ENCODE measurements around the gene ACOXL.

The ACOXL gene

GRCh38 chr2:111029181-111029927 is 297.0 kb downstream of the ACOXL start:
- WGBS, 2 experiments, result 72 to 75% methylated on average over 6 to 7 of the region's 7 CpGs
- Histone ChIP-seq H3K4me1 (ENCODE audit: control insufficient read depth, insufficient read depth, low read length) (peaks cover 8% of the 10 kb centered on the region), H3K27me3 (ENCODE audit: control insufficient read depth, insufficient read depth, low read length, poor library complexity, severe bottlenecking) (no peaks in the 10 kb centered on the region), H3K4me3 (ENCODE audit: insufficient read depth, low read depth, low read length) (no peak overlapping the region), H3K9me3 (ENCODE audit: control insufficient read depth, low read length) (peaks cover 2% of the 10 kb centered on the region), H3K36me3 (ENCODE audit: control insufficient read depth, insufficient read depth, low read length) (no peaks in the 10 kb centered on the region), H3K27ac (ENCODE audit: insufficient read depth, low read depth, low read length, poor library complexity, severe bottlenecking) (no peak overlapping the region)

- no peaks in the 10 kb centered on the region for H3K9me3 ChIP-seq (ENCODE audit: control insufficient read depth, low read length)
- H3K27me3 ChIP-seq (ENCODE audit: control insufficient read depth, insufficient read depth, low read length, poor library complexity, severe bottlenecking), result no peaks in the 10 kb centered on the region
These were observed 298.0 kb downstream of the ACOXL start for GRCh38 chr2:111030260-111030891.

DNA sequence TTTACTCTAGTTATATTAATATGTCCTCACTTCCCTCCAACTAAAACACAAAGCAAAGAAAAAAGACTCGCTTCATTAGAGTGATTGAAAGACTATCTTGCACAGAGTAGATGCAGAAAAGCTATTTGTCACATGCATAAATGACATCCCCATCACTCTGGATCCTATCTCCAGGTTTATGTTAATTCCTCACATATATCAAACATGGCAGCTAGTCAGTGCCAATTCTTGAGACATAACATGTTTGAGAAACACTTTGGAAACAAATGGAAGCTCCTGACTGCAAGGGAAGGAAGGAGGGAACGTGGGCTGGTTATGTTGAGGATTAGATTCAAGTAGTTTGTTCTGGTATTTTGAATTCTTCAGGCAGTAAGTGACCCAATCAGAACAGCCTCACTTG is 298.6 kb downstream of the ACOXL start:
- H3K36me3 ChIP-seq (ENCODE audit: control insufficient read depth, insufficient read depth, low read length), result no peaks in the 10 kb centered on the region
- H3K4me1 ChIP-seq (ENCODE audit: control insufficient read depth, insufficient read depth, low read length), result peaks cover 8% of the 10 kb centered on the region
- 45 to 46% methylated on average over 2 of the region's 2 CpGs for WGBS, 2 experiments
- no peaks in the 10 kb centered on the region for H3K27me3 ChIP-seq (ENCODE audit: control insufficient read depth, insufficient read depth, low read length, poor library complexity, severe bottlenecking)
- no peak overlapping the region for H3K4me3 ChIP-seq (ENCODE audit: insufficient read depth, low read depth, low read length)
- H3K9me3 ChIP-seq (ENCODE audit: control insufficient read depth, low read length), result no peaks in the 10 kb centered on the region
- no peak overlapping the region for H3K27ac ChIP-seq (ENCODE audit: insufficient read depth, low read depth, low read length, poor library complexity, severe bottlenecking)

More at GRCh38 chr2:111030260-111030891, 298.0 kb downstream of the ACOXL start:
- Histone ChIP-seq H3K4me1 (ENCODE audit: control insufficient read depth, insufficient read depth, low read length) (peaks cover 8% of the 10 kb centered on the region), H3K27ac (ENCODE audit: insufficient read depth, low read depth, low read length, poor library complexity, severe bottlenecking) (no peak overlapping the region), H3K4me3 (ENCODE audit: insufficient read depth, low read depth, low read length) (no peak overlapping the region), H3K36me3 (ENCODE audit: control insufficient read depth, insufficient read depth, low read length) (no peaks in the 10 kb centered on the region)
- WGBS, 2 experiments, result 83 to 86% methylated on average over 10 of the region's 10 CpGs

DNA sequence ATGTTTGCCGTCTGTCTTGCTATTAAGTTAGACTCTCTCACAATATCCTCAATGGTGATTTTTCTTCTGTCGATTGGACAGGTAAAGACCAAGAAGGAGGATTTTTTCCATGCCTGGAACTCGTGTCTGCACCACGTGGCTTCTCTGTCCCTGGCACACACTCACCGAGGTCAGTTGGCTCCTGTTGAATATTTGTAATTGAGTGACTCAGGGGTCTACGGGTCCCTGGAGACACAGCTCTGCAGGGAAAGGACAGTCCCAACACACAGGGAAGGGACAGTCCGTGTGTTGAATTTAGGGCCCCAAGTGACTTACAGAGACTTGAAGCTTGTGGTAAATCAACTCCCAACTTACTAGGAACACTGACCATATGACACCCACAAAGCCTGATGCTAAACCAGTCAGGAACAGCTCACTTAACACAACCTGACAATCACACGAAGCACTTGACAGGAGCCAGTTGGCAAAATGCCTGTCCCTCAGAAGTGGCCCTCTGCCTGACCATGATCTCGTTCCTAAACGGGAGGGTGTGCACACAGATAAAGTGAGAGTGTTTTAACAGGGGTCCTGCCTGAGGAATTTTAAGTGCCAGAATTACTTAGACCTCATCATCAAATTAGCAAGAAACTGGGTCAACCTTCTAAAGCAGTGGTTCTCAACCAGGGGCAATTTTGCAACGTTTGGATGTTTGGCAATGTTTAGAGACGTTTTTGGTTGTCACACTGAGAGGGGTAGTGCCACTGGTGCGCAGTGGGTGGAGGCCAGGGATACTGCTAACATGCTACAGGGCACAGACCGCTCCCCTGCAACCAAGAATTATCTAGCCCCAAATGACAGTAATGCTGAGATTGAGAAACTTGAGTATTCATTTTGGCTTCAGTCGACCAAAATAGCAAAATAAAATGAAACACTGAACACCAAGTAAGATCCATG is 299.4 kb downstream of the ACOXL start:
- no peak overlapping the region for H3K27ac ChIP-seq (ENCODE audit: insufficient read depth, low read depth, low read length, poor library complexity, severe bottlenecking)
- no peaks in the 10 kb centered on the region for H3K36me3 ChIP-seq (ENCODE audit: control insufficient read depth, insufficient read depth, low read length)
- H3K4me1 ChIP-seq (ENCODE audit: control insufficient read depth, insufficient read depth, low read length), result peaks cover 8% of the 10 kb centered on the region
- H3K4me3 ChIP-seq (ENCODE audit: insufficient read depth, low read depth, low read length), result no peak overlapping the region
- H3K27me3 ChIP-seq (ENCODE audit: control insufficient read depth, insufficient read depth, low read length, poor library complexity, severe bottlenecking), result no peaks in the 10 kb centered on the region
- no peaks in the 10 kb centered on the region for H3K9me3 ChIP-seq (ENCODE audit: control insufficient read depth, low read length)
- 92% methylated on average over 15 of the region's 15 CpGs for WGBS, 2 experiments

DNA sequence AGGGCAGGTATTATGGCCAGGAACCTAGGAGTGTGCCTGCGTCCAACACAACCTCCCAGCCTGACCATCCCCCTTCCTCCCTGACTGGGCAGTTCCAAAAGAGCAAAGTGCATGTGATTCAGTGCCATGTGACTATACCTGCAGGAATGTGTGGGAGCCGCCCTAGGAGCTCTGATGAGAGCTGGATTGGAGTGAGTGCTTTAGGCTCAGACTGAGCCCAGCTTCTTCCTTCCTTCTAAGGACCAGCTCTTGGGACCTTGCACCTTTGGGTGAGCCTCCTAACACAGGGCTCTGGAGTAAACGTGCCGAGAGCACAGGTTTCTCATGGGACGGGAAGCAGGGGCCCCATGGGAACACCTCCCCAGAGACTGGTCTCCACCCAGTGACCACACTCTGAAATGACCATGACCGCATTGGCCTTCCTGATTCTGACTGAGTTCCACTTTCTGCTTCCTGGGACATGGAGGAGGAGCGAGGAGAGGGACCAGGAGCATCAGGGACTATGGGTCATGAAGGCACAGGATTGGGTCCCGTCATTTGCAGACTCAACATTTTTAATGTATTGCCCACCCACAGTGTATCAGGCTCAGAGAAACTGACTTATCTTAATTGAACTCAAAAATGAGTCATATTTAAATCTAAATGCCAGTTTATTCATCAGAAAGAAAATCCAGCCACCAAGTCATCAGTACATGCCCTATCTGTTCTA is 300.5 kb downstream of the ACOXL start:
- H3K27ac ChIP-seq (ENCODE audit: insufficient read depth, low read depth, low read length, poor library complexity, severe bottlenecking), result no peak overlapping the region
- peaks cover 8% of the 10 kb centered on the region for H3K4me1 ChIP-seq (ENCODE audit: control insufficient read depth, insufficient read depth, low read length)
- H3K9me3 ChIP-seq (ENCODE audit: control insufficient read depth, low read length), result no peaks in the 10 kb centered on the region
- no peaks in the 10 kb centered on the region for H3K36me3 ChIP-seq (ENCODE audit: control insufficient read depth, insufficient read depth, low read length)
- no peak overlapping the region for H3K4me3 ChIP-seq (ENCODE audit: insufficient read depth, low read depth, low read length)
- H3K27me3 ChIP-seq (ENCODE audit: control insufficient read depth, insufficient read depth, low read length, poor library complexity, severe bottlenecking), result no peaks in the 10 kb centered on the region
- WGBS, 2 experiments, result 93 to 96% methylated on average over 8 of the region's 8 CpGs

- no peak overlapping the region for H3K27ac ChIP-seq (ENCODE audit: insufficient read depth, low read depth, low read length, poor library complexity, severe bottlenecking)
These were observed 301.8 kb downstream of the ACOXL start for GRCh38 chr2:111034146-111034545.

DNA sequence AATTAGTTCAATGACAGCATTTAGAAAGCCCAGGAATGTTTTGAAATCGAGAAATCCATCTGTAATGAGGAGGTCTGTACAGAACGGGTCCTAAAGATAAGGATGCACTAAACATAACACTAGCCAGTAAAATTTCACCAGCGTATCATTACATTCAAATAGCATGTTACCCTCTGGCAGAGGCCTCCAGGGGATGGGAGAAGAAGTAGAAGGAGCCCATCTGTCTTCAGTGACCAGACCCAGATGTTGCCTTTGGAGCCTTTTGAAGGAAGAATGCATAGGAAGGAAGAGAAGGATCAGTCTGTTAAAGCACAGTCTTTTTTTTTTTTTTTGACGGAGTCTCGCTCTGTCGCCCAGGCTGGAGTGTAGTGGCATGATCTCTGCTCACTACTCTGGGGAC is 302.2 kb downstream of the ACOXL start:
- H3K36me3 ChIP-seq (ENCODE audit: control insufficient read depth, insufficient read depth, low read length), result no peaks in the 10 kb centered on the region
- no peak overlapping the region for H3K27ac ChIP-seq (ENCODE audit: insufficient read depth, low read depth, low read length, poor library complexity, severe bottlenecking)
- peaks cover 8% of the 10 kb centered on the region for H3K4me1 ChIP-seq (ENCODE audit: control insufficient read depth, insufficient read depth, low read length)
- no peak overlapping the region for H3K4me3 ChIP-seq (ENCODE audit: insufficient read depth, low read depth, low read length)
- no peaks in the 10 kb centered on the region for H3K27me3 ChIP-seq (ENCODE audit: control insufficient read depth, insufficient read depth, low read length, poor library complexity, severe bottlenecking)
- WGBS, 2 experiments, result 89 to 97% methylated on average over 6 of the region's 6 CpGs
- no peaks in the 10 kb centered on the region for H3K9me3 ChIP-seq (ENCODE audit: control insufficient read depth, low read length)

More at GRCh38 chr2:111034146-111034545, 301.8 kb downstream of the ACOXL start:
- H3K27me3 ChIP-seq (ENCODE audit: control insufficient read depth, insufficient read depth, low read length, poor library complexity, severe bottlenecking), result no peaks in the 10 kb centered on the region
- H3K4me3 ChIP-seq (ENCODE audit: insufficient read depth, low read depth, low read length), result no peak overlapping the region
- H3K4me1 ChIP-seq (ENCODE audit: control insufficient read depth, insufficient read depth, low read length), result peaks cover 8% of the 10 kb centered on the region
- WGBS, 2 experiments, result 71 to 92% methylated on average over 1 to 3 of the region's 4 CpGs
- no peaks in the 10 kb centered on the region for H3K9me3 ChIP-seq (ENCODE audit: control insufficient read depth, low read length)
- H3K36me3 ChIP-seq (ENCODE audit: control insufficient read depth, insufficient read depth, low read length), result no peaks in the 10 kb centered on the region

- Histone ChIP-seq H3K27me3 (ENCODE audit: control insufficient read depth, insufficient read depth, low read length, poor library complexity, severe bottlenecking) (no peaks in the 10 kb centered on the region), H3K9me3 (ENCODE audit: control insufficient read depth, low read length) (no peaks in the 10 kb centered on the region), H3K4me1 (ENCODE audit: control insufficient read depth, insufficient read depth, low read length) (no peaks in the 10 kb centered on the region), H3K4me3 (ENCODE audit: insufficient read depth, low read depth, low read length) (no peak overlapping the region), H3K36me3 (ENCODE audit: control insufficient read depth, insufficient read depth, low read length) (no peaks in the 10 kb centered on the region), H3K27ac (ENCODE audit: insufficient read depth, low read depth, low read length, poor library complexity, severe bottlenecking) (no peak overlapping the region)
- 92 to 94% methylated on average over 5 of the region's 5 CpGs for WGBS, 2 experiments
These were observed 303.6 kb downstream of the ACOXL start for GRCh38 chr2:111035830-111036441.

GRCh38 chr2:111037128-111037527 is 304.8 kb downstream of the ACOXL start:
- no peak overlapping the region for H3K27ac ChIP-seq (ENCODE audit: insufficient read depth, low read depth, low read length, poor library complexity, severe bottlenecking)
- H3K4me1 ChIP-seq (ENCODE audit: control insufficient read depth, insufficient read depth, low read length), result peaks cover 6% of the 10 kb centered on the region
- no peak overlapping the region for H3K4me3 ChIP-seq (ENCODE audit: insufficient read depth, low read depth, low read length)
- H3K9me3 ChIP-seq (ENCODE audit: control insufficient read depth, low read length), result no peaks in the 10 kb centered on the region
- WGBS, 2 experiments, result 92 to 94% methylated on average over 3 of the region's 3 CpGs
- H3K27me3 ChIP-seq (ENCODE audit: control insufficient read depth, insufficient read depth, low read length, poor library complexity, severe bottlenecking), result no peaks in the 10 kb centered on the region
- H3K36me3 ChIP-seq (ENCODE audit: control insufficient read depth, insufficient read depth, low read length), result no peaks in the 10 kb centered on the region

Measured in ectodermal cell (in vitro differentiated cells).